ENCODE results near the gene GUCY1B1. TPM values are rescaled to one million over a fixed set of nuclear protein-coding genes. Genes with fewer than 3 reads are reported as not detected.

Gene GUCY1B1
- polyA plus RNA-seq, 3 donors: 0.60 to 0.89 (median 0.72) TPM

- H3K27me3 ChIP-seq (ENCODE audit: control insufficient read depth in 2 of 2, insufficient read depth in 2 of 2, low read length in 2 of 2): no peaks in the 10 kb centered on the region
- H3K9ac ChIP-seq (ENCODE audit: insufficient read depth, low read length, poor library complexity, severe bottlenecking): no peak overlapping the region
- no peak overlapping the region for H3K27ac ChIP-seq (ENCODE audit: low read depth in 1 of 2, low read length in 2 of 2)
- H3K4me1 Mint-ChIP-seq: no peaks in the 10 kb centered on the region
- H3K4me1 ChIP-seq (ENCODE audit: control insufficient read depth in 1 of 2, insufficient read depth in 2 of 2, low read length in 2 of 2): no peaks in the 10 kb centered on the region
- no peak overlapping the region for H3K4me3 Mint-ChIP-seq
- no peak for DNase-seq
- H3K36me3 ChIP-seq (replicated peaks in 1 of 2; ENCODE audit: control insufficient read depth in 1 of 2, insufficient read depth in 2 of 2, low read length in 2 of 2): no peaks in the 10 kb centered on the region
- no peak overlapping the region for H3K4me2 ChIP-seq (replicated peaks; ENCODE audit: extremely low read depth, low read length, poor library complexity, severe bottlenecking)
- H3K36me3 Mint-ChIP-seq: no peaks in the 10 kb centered on the region
- no peaks in the 10 kb centered on the region for H3K79me2 ChIP-seq (ENCODE audit: insufficient read depth, low read length)
- WGBS (ENCODE audit: insufficient coverage): no CpG with 5 or more reads among the region's 4 CpGs
- TF ChIP-seq CTCF (IDR thresholded peaks at IDR 0.05): no peak
- H4K20me1 ChIP-seq (ENCODE audit: insufficient read depth, low read length): no peaks in the 10 kb centered on the region
- H3K9me3 Mint-ChIP-seq: peaks cover 0 to 3% (median 0%) of the 10 kb centered on the region in 7 donors
- no peaks in the 10 kb centered on the region for H3K9me3 ChIP-seq (replicated peaks in 1 of 2; ENCODE audit: control insufficient read depth in 1 of 2, insufficient read depth in 1 of 2, low read length in 2 of 2)
- no peak overlapping the region for H3K4me3 ChIP-seq (replicated peaks in 1 of 3; ENCODE audit: low read depth in 2 of 3, low read length in 3 of 3)
- no peak overlapping the region for H3K27ac Mint-ChIP-seq
- H2AFZ ChIP-seq (ENCODE audit: insufficient read depth, low read depth, low read length, poor library complexity, severe bottlenecking): no peak overlapping the region
- peaks cover 0 to 3% (median 2%) of the 10 kb centered on the region in 3 donors for H3K27me3 Mint-ChIP-seq (ENCODE audit: low read depth in 3 of 3)
- intact Hi-C loops (cut with micrococcal nuclease): no loop called here
Observed at GRCh38 chr4:155820887-155821518, 62.2 kb downstream of the GUCY1B1 start.

GRCh38 chr4:155822572-155822971, 63.8 kb downstream of the GUCY1B1 start:
- peaks cover 0 to 6% (median 2%) of the 10 kb centered on the region in 7 donors for H3K9me3 Mint-ChIP-seq
- H3K36me3 Mint-ChIP-seq: no peaks in the 10 kb centered on the region
- Histone ChIP-seq H3K4me3 (replicated peaks in 1 of 3; ENCODE audit: low read depth in 2 of 3, low read length in 3 of 3) (no peak overlapping the region), H4K20me1 (ENCODE audit: insufficient read depth, low read length) (no peaks in the 10 kb centered on the region), H3K4me2 (replicated peaks; ENCODE audit: extremely low read depth, low read length, poor library complexity, severe bottlenecking) (no peak overlapping the region), H3K79me2 (ENCODE audit: insufficient read depth, low read length) (no peaks in the 10 kb centered on the region), H3K9ac (ENCODE audit: insufficient read depth, low read length, poor library complexity, severe bottlenecking) (no peak overlapping the region), H2AFZ (ENCODE audit: insufficient read depth, low read depth, low read length, poor library complexity, severe bottlenecking) (no peak overlapping the region), H3K27ac (ENCODE audit: low read depth in 1 of 2, low read length in 2 of 2) (no peak overlapping the region), H3K9me3 (replicated peaks in 1 of 2; ENCODE audit: control insufficient read depth in 1 of 2, insufficient read depth in 1 of 2, low read length in 2 of 2) (peaks cover 0 to 2% of the 10 kb centered on the region in 2 donors), H3K36me3 (replicated peaks in 1 of 2; ENCODE audit: control insufficient read depth in 1 of 2, insufficient read depth in 2 of 2, low read length in 2 of 2) (no peaks in the 10 kb centered on the region), H3K4me1 (ENCODE audit: control insufficient read depth in 1 of 2, insufficient read depth in 2 of 2, low read length in 2 of 2) (no peaks in the 10 kb centered on the region), H3K27me3 (ENCODE audit: control insufficient read depth in 2 of 2, insufficient read depth in 2 of 2, low read length in 2 of 2) (no peaks in the 10 kb centered on the region)
- TF ChIP-seq CTCF (IDR thresholded peaks at IDR 0.05): no peak
- no peaks in the 10 kb centered on the region for H3K4me1 Mint-ChIP-seq
- H3K4me3 Mint-ChIP-seq: no peak overlapping the region
- intact Hi-C loops (cut with micrococcal nuclease): no loop called here
- DNase-seq: no peak
- WGBS (ENCODE audit: insufficient coverage): no CpG with 5 or more reads among the region's 3 CpGs
- no peak overlapping the region for H3K27ac Mint-ChIP-seq
- peaks cover 0 to 3% (median 3%) of the 10 kb centered on the region in 3 donors for H3K27me3 Mint-ChIP-seq (ENCODE audit: low read depth in 3 of 3)

Measured in CD14-positive monocyte (primary cell).